Stomach (tissue), 9 donors: ENCODE data around the gene GSG1L. TPM values are rescaled to one million over a fixed set of nuclear protein-coding genes. Genes with fewer than 3 reads are reported as not detected.

Experiments
- DNase-seq, 2 donors: peaks; one replicate each; pipeline versions ENCODE4 v3.0.0 to v3.0.0-alpha.2; 2013 to 2019
- H3K27ac ChIP-seq, 5 donors: fragments of 200-600 bp in 4 of 5; sonication (generic) in 4 of 5; one replicate each; pipeline ENCODE4 v1.5.1; 2013 to 2019; ENCODE audit warnings: mild to moderate bottlenecking in 1 of 5, moderate library complexity in 1 of 5
- H3K27me3 ChIP-seq, 3 donors: fragments of 200-600 bp; sonication (generic); one replicate each; pipeline ENCODE4 v1.5.1; 2017 to 2019; ENCODE audit warnings: mixed run types in 1 of 3
- H3K36me3 ChIP-seq, 4 donors: fragments of 200-600 bp; sonication (generic); 1 replicate in 3 of 4; 2 replicates in 1 of 4; pipeline ENCODE4 v1.5.1; 2016 to 2019
- H3K4me1 ChIP-seq, 4 donors: fragments of 200-600 bp; sonication (generic); one replicate each; pipeline ENCODE4 v1.5.1; 2016 to 2019
- H3K4me3 ChIP-seq, 4 donors: fragments of 200-600 bp; sonication (generic) in 3 of 4; one replicate each; pipeline ENCODE4 v1.5.1; 2016 to 2019; ENCODE audit warnings: mild to moderate bottlenecking in 1 of 4
- H3K9me3 ChIP-seq, 4 donors: fragments of 200-600 bp; sonication (generic); one replicate each; pipeline ENCODE4 v1.5.1; 2016 to 2019
- CTCF ChIP-seq, 7 experiments: fragments of 450-650 bp in 4 of 7; fragments of 200-600 bp in 3 of 7; sonication (generic) in 3 of 7; IDR thresholded peaks; one replicate each; pipeline ENCODE4 v1.5.1; 2016 to 2019; ENCODE audit warnings: antibody characterized with exemption in 7 of 7, control low read depth in 2 of 7, mild to moderate bottlenecking in 1 of 7
- EP300 ChIP-seq: sonication (generic); formaldehyde crosslinking; IDR thresholded peaks from one replicate; pipeline ENCODE4 v1.6.1; 2017; ENCODE audit warnings: antibody characterized with exemption
- POLR2A ChIP-seq, 4 donors: fragments of 450-650 bp; IDR thresholded peaks; one replicate each; pipeline ENCODE4 v1.6.1; 2016; ENCODE audit warnings: antibody characterized with exemption in 4 of 4, control low read depth in 2 of 4, mild to moderate bottlenecking in 1 of 4, moderate library complexity in 1 of 4
- POLR2AphosphoS5 ChIP-seq, 3 donors: sonication (generic); formaldehyde crosslinking; IDR thresholded peaks; one replicate each; pipeline ENCODE4 v1.6.1; 2016; ENCODE audit warnings: antibody characterized with exemption in 3 of 3
- WGBS, 5 donors: extraction: QIAGEN DNeasy Blood & Tissue Kit in 3 of 5; methylation state at CpG; one replicate each; pipeline versions ENCODE4 v1.1.5 to v1.1.7; 2013 to 2018; 5-methylcytosine and 5-hydroxymethylcytosine counted together
- intact Hi-C: fragments of 100-400 bp; cut with DNase I; formaldehyde crosslinking; loops from one replicate; pipeline ENCODE4 v1.15.1; 2023; ENCODE audit warnings: low total_unique reads
- polyA plus RNA-seq, 3 donors: library from polyadenylated mRNA; stranded (reverse); fragments of 200-250 nt; gene quantifications; one replicate each; pipeline ENCODE4 v1.2.3, GENCODE V29; 2013
- total RNA-seq, 5 donors: library from RNA; depleted of rRNA; stranded (reverse); fragments of >200 nt; gene quantifications; one replicate each; pipeline versions ENCODE4 v1.1.0 to v1.2.3, GENCODE V29; 2014 to 2016
- donor health status: healthy with polysubstance abuse.
- donor health status: Bipolar disorder and iron deficiency.
- donor health status: healthy.

The GSG1L gene
- total and polyA plus RNA-seq, 8 donors: 0.06 TPM; not detected in 7

DNA sequence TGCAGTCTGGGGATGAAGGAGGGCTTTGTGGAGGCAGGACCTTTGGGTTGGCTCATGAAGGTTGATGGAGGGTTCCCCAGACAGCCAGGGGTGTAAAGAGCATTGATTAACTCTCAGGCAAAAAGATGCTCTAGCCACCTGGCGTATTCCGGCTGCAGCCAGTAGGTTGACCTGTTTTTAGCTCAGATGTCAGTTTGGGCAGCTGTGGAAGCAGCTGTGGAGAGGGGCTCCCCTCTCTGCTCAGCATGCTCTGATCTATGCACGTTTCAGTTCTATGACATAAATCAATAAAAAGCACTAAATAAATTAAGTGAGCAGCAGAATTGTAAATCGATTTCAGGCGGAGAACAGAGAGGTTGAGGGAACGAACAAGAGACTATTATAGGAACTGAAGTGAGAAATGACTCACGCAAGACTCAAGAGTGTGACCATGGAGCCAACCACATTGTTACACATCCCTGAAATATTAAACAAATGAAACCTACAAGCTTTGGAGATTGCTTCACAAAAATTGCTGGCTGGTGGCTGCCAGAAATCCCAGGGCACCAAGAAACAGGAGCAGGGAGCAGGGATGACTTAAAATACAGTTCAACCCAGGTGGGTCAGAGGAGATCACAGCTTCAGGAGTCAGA lies 111.9 kb downstream of the GSG1L start:
- DNase-seq: peak in 1 of 2 donors; percentile 1
- peaks cover 0 to 24% (median 0%) of the 10 kb centered on the region in 3 donors for H3K27me3 ChIP-seq
- no peaks in the 10 kb centered on the region for H3K36me3 ChIP-seq
- intact Hi-C loops: no loop called here
- no peaks in the 10 kb centered on the region for H3K4me1 ChIP-seq
- 69 to 79% (median 77%) methylated on average over 7 of the region's 7 CpGs for WGBS, 5 donors
- TF ChIP-seq EP300 (no peak), CTCF (IDR thresholded peaks at IDR 0.05) (no peak), POLR2A (IDR thresholded peaks at IDR 0.05) (no peak), POLR2AphosphoS5 (IDR thresholded peaks at IDR 0.05) (no peak)
- peaks cover 2 to 23% (median 12%) of the 10 kb centered on the region in 4 donors for H3K9me3 ChIP-seq
- H3K27ac ChIP-seq: no peak overlapping the region
- no peak overlapping the region for H3K4me3 ChIP-seq

- DNase-seq: peak in 1 of 2 donors; percentile 11
- intact Hi-C loops: no loop called here
- WGBS, 5 donors: 76 to 86% (median 81%) methylated on average over 7 of the region's 7 CpGs
These were observed 113.2 kb downstream of the GSG1L start for GRCh38 chr16:27950206-27950887.

DNA sequence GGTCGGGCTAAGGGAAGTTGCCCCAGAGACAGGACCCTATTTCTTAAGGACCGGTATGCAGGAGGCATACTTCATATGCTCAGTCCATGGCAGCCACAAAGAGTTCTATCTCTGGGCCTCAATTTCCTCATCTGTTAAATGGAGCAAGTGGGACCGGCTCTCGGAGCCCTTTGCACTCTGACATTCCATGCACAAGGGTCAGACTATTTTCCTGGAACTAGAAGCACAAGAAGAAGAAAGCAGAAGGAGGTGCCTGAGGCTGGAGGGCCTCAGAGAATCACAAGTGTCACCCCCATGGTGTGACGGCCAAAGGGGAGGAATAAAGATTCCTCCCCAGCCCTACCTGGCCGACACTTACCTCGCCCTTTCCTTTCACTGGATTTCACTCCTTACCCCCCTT lies 115.8 kb downstream of the GSG1L start:
- Histone ChIP-seq H3K27ac (no peak overlapping the region), H3K27me3 (peaks cover 0 to 38% (median 0%) of the 10 kb centered on the region in 3 donors), H3K9me3 (no peaks in the 10 kb centered on the region), H3K4me3 (no peak overlapping the region), H3K36me3 (no peaks in the 10 kb centered on the region), H3K4me1 (no peaks in the 10 kb centered on the region)
- intact Hi-C loops: no loop called here
- TF ChIP-seq POLR2AphosphoS5 (IDR thresholded peaks at IDR 0.05) (no peak), CTCF (IDR thresholded peaks at IDR 0.05) (no peak), EP300 (no peak), POLR2A (IDR thresholded peaks at IDR 0.05) (no peak)
- 71 to 88% (median 74%) methylated on average over 7 of the region's 7 CpGs for WGBS, 5 donors
- DNase-seq: no peak

More at GRCh38 chr16:27950206-27950887, 113.2 kb downstream of the GSG1L start:
- H3K36me3 ChIP-seq: no peaks in the 10 kb centered on the region
- H3K27ac ChIP-seq: no peak overlapping the region
- no peak overlapping the region for H3K4me3 ChIP-seq
- H3K4me1 ChIP-seq: no peaks in the 10 kb centered on the region
- peaks cover 0 to 30% (median 0%) of the 10 kb centered on the region in 3 donors for H3K27me3 ChIP-seq
- TF ChIP-seq POLR2AphosphoS5 (IDR thresholded peaks at IDR 0.05) (no peak), CTCF (IDR thresholded peaks at IDR 0.05) (no peak)
- H3K9me3 ChIP-seq: peaks cover 0 to 11% (median 7%) of the 10 kb centered on the region in 4 donors

DNA sequence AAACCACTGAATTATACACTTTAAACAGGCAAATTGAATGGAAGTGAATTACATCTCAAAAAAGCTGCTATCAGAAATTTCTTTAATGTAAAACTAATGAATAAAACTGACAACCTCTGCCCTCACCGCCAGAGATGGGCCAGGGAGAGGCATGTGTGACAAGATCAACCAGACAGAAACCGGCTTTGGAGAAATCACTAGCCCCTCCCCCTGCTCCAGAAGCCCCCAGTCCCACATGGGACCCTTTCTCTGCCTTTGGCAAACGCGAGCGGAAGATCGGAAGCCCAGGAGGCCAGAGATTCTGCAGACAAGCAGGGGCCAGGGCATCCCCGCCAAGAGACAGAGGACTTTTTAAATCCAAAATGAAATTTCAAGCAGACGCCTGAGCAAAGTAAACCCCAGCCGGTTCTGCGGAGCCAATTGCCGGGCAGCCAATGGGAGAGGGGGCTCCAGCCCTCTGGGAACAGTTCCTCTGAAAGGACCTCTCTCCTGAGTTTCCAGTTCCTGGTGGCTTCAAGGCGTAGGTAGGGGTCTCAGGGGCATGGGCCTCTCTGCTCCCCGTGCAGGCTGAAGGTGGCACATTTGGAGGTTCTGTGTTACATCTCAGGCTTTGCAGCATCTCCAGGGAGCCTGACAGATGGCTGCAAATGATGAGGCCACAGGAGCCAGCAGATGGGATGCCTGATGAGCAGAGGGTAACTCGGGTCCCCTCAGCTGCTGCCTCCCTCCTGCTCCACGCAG lies 118.1 kb downstream of the GSG1L start:
- Histone ChIP-seq H3K4me1 (no peaks in the 10 kb centered on the region), H3K9me3 (no peaks in the 10 kb centered on the region), H3K4me3 (no peak overlapping the region), H3K27me3 (peaks cover 0 to 33% (median 0%) of the 10 kb centered on the region in 3 donors), H3K36me3 (no peaks in the 10 kb centered on the region), H3K27ac (no peak overlapping the region)
- DNase-seq: peak; percentile 9 to 17
- 21 to 34% (median 29%) methylated on average over 15 of the region's 15 CpGs for WGBS, 5 donors
- no peak for TF ChIP-seq POLR2AphosphoS5 (IDR thresholded peaks at IDR 0.05)
- TF ChIP-seq EP300: no peak
- intact Hi-C loops: no loop called here
